ENCODE measurements around the gene BST1.

The BST1 gene

GRCh38 chr4:15765391-15765790 lies 62.5 kb downstream of the BST1 start:
- H3K27ac ChIP-seq (ENCODE audit: low read depth, low read length) = peak overlapping the region; percentile 76

DNA sequence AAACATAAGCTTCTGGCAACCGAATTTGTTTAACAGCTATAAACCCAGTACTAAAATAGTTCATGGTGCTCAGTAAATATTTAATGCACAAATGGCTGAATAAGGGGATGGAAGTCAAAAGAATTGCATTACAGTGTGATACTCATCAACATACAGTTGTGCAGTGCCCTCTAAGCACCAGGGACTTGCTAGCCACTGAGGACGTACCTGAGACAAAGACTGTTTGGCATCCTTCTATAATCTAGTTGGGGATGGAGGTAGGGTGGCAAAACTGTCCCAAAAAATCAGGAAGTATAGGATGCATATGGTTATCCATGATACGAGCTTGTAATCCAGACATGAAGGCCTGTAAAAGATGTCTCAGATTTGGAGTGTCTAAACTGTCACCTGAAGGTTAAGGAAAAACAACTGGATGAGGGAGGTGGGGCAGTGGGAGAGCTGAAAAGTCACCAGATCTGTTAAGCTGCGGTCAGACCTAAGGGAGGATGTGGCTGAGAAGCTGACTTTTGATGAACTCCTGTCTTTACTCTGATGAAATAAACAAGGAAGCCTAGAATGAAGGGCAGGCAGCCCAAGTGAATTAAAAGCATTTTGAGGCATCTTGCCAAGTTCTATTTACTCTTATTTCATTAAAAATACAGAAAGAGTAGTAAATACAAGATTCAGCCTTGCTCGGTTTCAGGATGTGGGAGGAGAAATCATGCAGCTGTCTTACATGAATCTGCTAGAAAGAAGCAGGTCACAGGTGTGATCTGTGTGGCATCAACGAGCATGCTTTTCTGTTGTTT lies 63.2 kb downstream of the BST1 start:
- Histone ChIP-seq H2AFZ (ENCODE audit: low read depth, low read length, severe bottlenecking) (peak overlapping the region; percentile 7), H3K79me2 (ENCODE audit: insufficient read depth, low read length) (no peaks in the 10 kb centered on the region), H4K20me1 (ENCODE audit: low read depth, low read length) (no peaks in the 10 kb centered on the region), H3K27me3 (ENCODE audit: low read length) (no peaks in the 10 kb centered on the region), H3K9me2 (replicated peaks; ENCODE audit: insufficient read depth, low read length) (no peaks in the 10 kb centered on the region), H3K9me3 (ENCODE audit: insufficient read depth, low read length) (no peaks in the 10 kb centered on the region), H3K4me2 (ENCODE audit: low read depth, low read length, poor library complexity, severe bottlenecking) (peak overlapping the region; percentile 56), H3F3A (ENCODE audit: insufficient read depth) (peaks cover 6% of the 10 kb centered on the region; the same call in 1 of the 2 replicates), H3K9ac (ENCODE audit: low read length) (peak overlapping the region; percentile 20; the same call in 1 of the 2 replicates), H3K27ac (ENCODE audit: low read depth, low read length) (peak overlapping the region; percentile 76), H3K36me3 (ENCODE audit: low read length) (0 out of 2 replicates have a peak, but pooled peaks cover 3% of the 10 kb centered on the region), H3K4me3 (ENCODE audit: insufficient read depth, low read length, poor library complexity, severe bottlenecking) (no peak overlapping the region)
- TF ChIP-seq, protein P1, sequence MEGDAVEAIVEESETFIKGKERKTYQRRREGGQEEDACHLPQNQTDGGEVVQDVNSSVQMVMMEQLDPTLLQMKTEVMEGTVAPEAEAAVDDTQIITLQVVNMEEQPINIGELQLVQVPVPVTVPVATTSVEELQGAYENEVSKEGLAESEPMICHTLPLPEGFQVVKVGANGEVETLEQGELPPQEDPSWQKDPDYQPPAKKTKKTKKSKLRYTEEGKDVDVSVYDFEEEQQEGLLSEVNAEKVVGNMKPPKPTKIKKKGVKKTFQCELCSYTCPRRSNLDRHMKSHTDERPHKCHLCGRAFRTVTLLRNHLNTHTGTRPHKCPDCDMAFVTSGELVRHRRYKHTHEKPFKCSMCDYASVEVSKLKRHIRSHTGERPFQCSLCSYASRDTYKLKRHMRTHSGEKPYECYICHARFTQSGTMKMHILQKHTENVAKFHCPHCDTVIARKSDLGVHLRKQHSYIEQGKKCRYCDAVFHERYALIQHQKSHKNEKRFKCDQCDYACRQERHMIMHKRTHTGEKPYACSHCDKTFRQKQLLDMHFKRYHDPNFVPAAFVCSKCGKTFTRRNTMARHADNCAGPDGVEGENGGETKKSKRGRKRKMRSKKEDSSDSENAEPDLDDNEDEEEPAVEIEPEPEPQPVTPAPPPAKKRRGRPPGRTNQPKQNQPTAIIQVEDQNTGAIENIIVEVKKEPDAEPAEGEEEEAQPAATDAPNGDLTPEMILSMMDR (IDR thresholded peaks at IDR 0.05; ENCODE audit: insufficient read depth, low read length, poor library complexity, severe bottlenecking) = no peak
- TF ChIP-seq EZH2phosphoT487 (conservative IDR thresholded peaks at IDR 0.05; ENCODE audit: low read length) = no peak

More at GRCh38 chr4:15765391-15765790, 62.5 kb downstream of the BST1 start:
- Histone ChIP-seq H3F3A (ENCODE audit: insufficient read depth) (peaks cover 6% of the 10 kb centered on the region; the same call in 1 of the 2 replicates), H2AFZ (ENCODE audit: low read depth, low read length, severe bottlenecking) (no peak overlapping the region), H4K20me1 (ENCODE audit: low read depth, low read length) (no peaks in the 10 kb centered on the region), H3K9ac (ENCODE audit: low read length) (peak overlapping the region; percentile 20; the same call in 1 of the 2 replicates), H3K4me2 (ENCODE audit: low read depth, low read length, poor library complexity, severe bottlenecking) (peak overlapping the region; percentile 56), H3K36me3 (ENCODE audit: low read length) (0 out of 2 replicates have a peak, but pooled peaks cover 3% of the 10 kb centered on the region), H3K4me3 (ENCODE audit: insufficient read depth, low read length, poor library complexity, severe bottlenecking) (no peak overlapping the region), H3K9me2 (replicated peaks; ENCODE audit: insufficient read depth, low read length) (no peaks in the 10 kb centered on the region), H3K27me3 (ENCODE audit: low read length) (no peaks in the 10 kb centered on the region), H3K79me2 (ENCODE audit: insufficient read depth, low read length) (no peaks in the 10 kb centered on the region), H3K9me3 (ENCODE audit: insufficient read depth, low read length) (no peaks in the 10 kb centered on the region)
- TF ChIP-seq, protein P1 (IDR thresholded peaks at IDR 0.05; ENCODE audit: insufficient read depth, low read length, poor library complexity, severe bottlenecking) = no peak
- no peak for TF ChIP-seq EZH2phosphoT487 (conservative IDR thresholded peaks at IDR 0.05; ENCODE audit: low read length)

- peaks cover 6% of the 10 kb centered on the region; the same call in 1 of the 2 replicates for H3F3A ChIP-seq (ENCODE audit: insufficient read depth)
- H3K27me3 ChIP-seq (ENCODE audit: low read length) = no peaks in the 10 kb centered on the region
- H3K27ac ChIP-seq (ENCODE audit: low read depth, low read length) = peak overlapping the region; percentile 76
- 0 out of 2 replicates have a peak, but pooled peaks cover 3% of the 10 kb centered on the region for H3K36me3 ChIP-seq (ENCODE audit: low read length)
- no peaks in the 10 kb centered on the region for H3K9me3 ChIP-seq (ENCODE audit: insufficient read depth, low read length)
- H3K79me2 ChIP-seq (ENCODE audit: insufficient read depth, low read length) = no peaks in the 10 kb centered on the region
- no peak overlapping the region for H3K4me3 ChIP-seq (ENCODE audit: insufficient read depth, low read length, poor library complexity, severe bottlenecking)
- H2AFZ ChIP-seq (ENCODE audit: low read depth, low read length, severe bottlenecking) = no peak overlapping the region
- H3K9ac ChIP-seq (ENCODE audit: low read length) = peak overlapping the region; percentile 20; the same call in 1 of the 2 replicates
- H3K9me2 ChIP-seq (replicated peaks; ENCODE audit: insufficient read depth, low read length) = no peaks in the 10 kb centered on the region
- no peaks in the 10 kb centered on the region for H4K20me1 ChIP-seq (ENCODE audit: low read depth, low read length)
- peak overlapping the region; percentile 56 for H3K4me2 ChIP-seq (ENCODE audit: low read depth, low read length, poor library complexity, severe bottlenecking)
- TF ChIP-seq, protein P1 (IDR thresholded peaks at IDR 0.05; ENCODE audit: insufficient read depth, low read length, poor library complexity, severe bottlenecking) = no peak
- TF ChIP-seq EZH2phosphoT487 (conservative IDR thresholded peaks at IDR 0.05; ENCODE audit: low read length) = no peak
Measured at GRCh38 chr4:15766821-15767220, 64.0 kb downstream of the BST1 start.
